ENCODE data around the gene VAMP5.
"Not testable (repeated sequence)": the region's sequence is repeated elsewhere in the genome, so short reads cannot be mapped to it uniquely, and the experiment has no call there.

Gene VAMP5

DNA sequence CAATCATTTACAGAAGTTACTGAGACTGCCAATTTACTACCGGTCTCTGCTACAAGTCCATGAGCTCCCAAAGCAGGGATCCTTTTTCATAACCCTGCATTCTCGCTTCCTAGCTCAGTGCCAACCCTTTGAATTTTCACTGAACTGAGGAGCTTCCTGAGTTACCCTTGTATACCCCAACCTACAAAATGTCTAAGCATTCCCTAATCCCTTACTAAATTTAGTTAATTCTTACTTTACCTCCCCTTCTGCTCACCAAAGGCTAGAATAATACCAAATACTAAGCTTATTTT is 35.7 kb upstream of the VAMP5 start:
- intact Hi-C loops (cut with DNase I): no loop called here
- no peak for DNase-seq

DNA sequence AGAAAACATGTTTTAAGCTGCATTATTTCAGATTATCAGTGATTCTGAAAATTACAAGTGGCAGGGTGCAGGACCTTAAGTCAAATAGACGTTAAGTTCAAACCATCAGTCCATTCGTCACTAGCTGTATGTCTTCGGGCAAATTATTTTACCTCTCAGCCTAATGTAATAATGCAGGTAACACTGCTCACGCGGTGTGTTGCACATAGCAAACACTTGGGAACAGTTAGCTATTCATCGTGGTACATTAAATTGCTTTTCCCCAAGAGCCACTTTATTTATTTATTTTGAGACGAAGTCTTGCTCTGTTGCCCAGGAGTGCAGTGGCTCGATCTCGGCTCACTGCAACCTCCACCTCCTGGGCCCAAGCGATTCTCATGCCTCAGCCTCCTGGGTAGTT is 35.1 kb upstream of the VAMP5 start:
- intact Hi-C loops (cut with DNase I): no loop called here
- no peak for DNase-seq

DNA sequence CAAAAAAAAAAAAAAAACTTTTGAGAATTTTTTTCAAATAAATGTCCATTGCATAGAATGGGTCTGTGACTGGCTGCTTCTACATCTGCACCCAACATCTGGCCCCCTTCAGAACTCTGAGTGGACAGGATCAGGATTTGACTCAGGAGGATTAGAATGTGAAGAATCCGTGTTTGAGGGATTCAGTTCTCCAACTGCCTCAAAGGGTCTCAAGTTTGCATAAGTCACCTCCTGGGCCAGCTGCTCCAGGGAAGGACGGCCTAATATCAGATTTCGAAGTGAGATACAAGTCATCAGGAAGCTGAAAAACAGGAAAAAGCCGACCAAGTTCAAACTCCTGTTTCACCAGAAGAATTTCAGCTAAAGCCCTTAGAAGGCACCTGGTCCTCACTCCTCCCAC is 34.4 kb upstream of the VAMP5 start:
- intact Hi-C loops (cut with DNase I): loop anchor here (10.0 kb wide), 1 partner anchor 225 kb away; the partner anchor contains the start of gene TGOLN2
- DNase-seq: no peak

DNA sequence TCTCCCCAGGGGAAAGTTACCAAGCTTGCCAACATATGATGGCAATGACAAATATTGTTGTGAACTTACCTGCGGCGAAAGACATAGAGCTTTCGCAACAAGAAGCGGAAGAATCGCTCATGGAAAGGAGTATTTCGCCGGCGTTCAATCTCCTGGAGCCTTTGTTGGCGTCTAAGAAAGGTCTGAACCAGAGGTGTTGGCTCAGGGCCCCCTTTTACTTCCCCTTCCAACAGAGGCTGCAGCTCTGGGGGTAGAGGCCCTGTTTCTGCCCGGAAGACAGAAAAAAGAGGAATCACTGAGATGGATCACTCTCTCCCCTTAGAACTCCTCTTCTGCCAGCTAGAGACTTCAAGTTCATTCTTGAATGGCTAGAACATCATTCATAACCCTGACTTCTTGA is 33.7 kb upstream of the VAMP5 start:
- peak in 13 of 42 donors; percentile 10 to 56 (median 30) for DNase-seq

DNA sequence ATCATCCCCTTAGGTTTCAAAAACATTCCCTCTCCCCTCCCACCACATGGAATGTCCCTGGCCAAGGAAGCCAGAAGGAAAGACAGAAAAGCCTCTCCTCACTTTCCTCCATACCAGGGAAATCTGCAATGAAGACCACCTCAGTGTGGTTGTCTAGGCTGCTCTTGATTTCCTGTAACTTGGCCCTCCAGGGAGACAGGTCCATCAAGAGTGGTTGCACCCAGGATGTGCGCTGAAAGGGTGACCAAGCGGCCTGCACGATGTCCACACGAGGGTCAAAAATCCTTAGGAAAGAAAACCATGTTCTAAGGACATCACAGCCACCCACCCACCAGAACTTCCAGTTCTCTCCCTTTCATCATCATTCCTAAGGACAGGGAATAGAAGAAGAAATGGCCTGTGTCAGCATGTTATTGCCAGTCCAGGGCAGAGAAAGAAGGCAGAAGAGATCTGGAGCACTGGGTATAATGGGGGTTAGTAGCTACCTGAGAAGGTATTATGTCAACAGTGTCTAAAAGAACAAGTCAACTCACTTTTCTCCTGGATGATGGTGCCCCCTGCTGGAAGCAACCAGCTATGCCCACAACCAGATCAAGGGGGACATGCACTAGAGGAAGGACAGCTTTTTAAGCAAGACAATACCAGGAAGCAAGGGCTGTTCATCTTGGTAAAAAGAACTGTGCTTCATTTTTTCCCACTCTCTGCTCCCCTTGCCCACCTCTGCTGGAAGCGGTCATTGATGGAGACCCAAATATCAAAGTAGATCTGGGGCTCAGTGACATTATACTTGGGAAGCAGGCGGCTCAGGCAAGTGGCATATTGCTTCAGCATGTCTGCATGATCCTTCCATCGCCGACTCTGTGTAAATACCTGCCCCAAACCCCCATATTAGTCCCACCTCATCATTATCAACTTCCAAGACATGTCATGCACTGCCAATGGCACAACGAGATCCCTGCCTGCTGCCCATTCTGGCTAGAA is 32.2 kb upstream of the VAMP5 start:
- intact Hi-C loops (cut with DNase I): loop anchor here (2.0 to 10.0 kb wide), 2 partner anchors 131 to 227 kb away; partner anchors contain the start of gene TGOLN2
- peak; percentile 59 to 96 (median 89) for DNase-seq

More for the DNA sequence above, 33.7 kb upstream of the VAMP5 start:
- intact Hi-C loops (cut with DNase I): loop anchor here (10.0 kb wide), 1 partner anchor 226 kb away; the partner anchor contains the start of gene TGOLN2

DNA sequence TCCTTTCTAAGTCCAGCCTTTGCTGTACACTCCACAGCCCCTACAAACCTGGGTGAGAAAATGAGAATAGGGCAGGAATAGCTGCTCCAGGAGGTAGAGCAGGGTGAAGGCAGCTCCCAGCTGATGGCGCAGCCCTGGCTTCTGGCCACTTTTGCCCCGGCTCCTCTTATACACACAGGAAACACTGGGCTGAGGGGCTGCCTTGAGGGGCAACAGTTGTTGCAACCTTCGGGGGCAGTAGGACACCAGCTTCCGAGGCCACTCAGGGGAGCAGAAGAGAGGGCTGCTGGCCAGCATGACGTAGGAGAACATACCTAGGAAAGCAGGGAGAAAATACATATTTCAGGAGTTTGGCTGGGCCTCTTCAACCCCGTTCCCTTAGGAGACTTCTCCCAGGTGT is 31.0 kb upstream of the VAMP5 start:
- intact Hi-C loops (cut with DNase I): loop anchor here (2.0 to 10.0 kb wide), 2 partner anchors 132 to 228 kb away; partner anchors contain the start of gene TGOLN2
- no peak for DNase-seq

DNA sequence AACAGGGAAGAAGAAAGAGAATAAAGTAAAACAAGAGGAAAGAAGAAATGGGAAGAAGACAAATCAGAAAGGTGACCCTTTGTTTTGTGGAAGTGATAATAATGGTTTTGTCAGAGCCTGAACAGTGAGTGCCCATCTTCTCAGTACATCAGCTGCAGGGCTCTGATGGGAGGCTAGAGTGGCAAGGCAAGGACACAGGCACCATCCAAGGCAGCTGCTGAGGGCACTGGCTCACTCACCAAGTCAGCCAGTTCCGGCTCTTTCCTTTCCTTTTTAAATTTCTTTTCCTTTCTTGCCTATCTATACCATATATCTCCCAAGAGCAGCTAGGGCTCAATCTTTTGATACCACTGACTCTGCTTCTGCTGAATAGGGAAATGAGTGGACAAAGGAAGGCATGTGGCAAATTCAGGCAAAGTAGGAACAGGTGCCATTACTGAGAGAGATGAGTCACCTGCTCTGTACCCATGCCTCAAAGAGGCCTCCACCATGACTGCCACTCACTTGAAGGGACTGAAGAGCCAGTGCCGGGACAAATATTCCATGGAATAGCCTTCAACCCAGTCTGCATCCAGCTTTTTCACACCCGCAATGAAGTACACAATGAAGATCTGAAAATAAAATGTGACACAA is 29.1 kb upstream of the VAMP5 start:
- intact Hi-C loops (cut with DNase I): loop anchor here (10.0 kb wide), 1 partner anchor 230 kb away; the partner anchor contains the start of gene TGOLN2
- no peak for DNase-seq

DNA sequence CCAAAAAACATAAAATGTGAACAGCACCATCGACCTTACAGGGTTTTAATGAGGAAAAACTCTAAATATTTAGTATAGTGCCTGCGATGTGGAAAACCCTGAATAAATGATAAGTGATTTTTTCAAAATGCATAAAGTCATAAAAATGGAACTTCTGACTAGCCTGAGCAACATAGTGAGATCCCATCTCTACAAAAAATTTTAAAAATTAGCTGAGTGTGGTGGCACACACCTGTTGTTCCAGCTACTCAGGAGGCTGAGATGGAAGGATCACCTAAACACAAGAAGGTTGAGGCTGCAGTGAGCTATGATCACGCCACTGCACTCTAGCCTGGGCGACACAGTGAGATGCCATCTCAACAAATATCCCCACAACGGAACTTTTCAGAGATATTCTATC is 27.1 kb upstream of the VAMP5 start:
- intact Hi-C loops (cut with DNase I): loop anchor here (10.0 kb wide), 1 partner anchor 232 kb away; the partner anchor contains the start of gene TGOLN2
- no peak for DNase-seq

DNA sequence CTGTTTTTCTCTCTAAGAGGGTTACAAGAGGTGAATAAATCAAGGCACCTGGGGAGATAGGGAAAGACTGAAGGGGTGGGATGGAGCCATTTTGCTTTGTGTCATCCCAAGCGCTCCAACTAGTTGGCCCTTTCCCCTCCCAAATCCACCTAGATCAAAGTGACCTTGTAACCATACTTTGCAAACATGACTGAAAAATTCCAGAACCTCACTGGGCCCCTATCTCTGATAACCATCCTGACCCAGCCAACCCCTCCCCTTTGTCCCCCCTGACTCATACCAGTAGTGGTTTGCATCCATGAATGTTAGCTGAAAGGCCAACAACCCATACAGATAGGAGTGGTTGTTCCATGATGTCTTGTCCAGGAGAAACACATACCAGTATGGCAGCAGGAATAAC is 26.1 kb upstream of the VAMP5 start:
- no peak for DNase-seq
- intact Hi-C loops (cut with DNase I): loop anchor here (10.0 kb wide), 1 partner anchor 233 kb away; the partner anchor contains the start of gene TGOLN2

DNA sequence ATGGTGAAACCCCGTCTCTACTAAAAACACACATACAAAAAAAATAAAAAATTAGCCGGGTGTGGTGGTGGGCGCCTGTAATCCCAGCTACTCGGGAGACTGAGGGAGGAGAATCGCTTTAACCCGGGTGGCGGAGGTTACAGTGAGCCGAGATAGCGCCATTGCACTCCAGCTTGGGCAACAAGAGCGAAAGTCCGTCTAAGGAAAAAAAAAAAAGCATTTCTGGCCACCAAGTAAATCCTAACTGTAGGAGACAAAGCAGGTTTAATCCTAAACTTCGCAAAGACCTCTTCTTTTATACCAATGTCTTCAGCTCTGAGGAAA is 23.9 kb upstream of the VAMP5 start:
- DNase-seq: not testable (repeated sequence)
- intact Hi-C loops (cut with DNase I): loop anchor here (5.0 kb wide), 1 partner anchor 37 kb away; the partner anchor contains the start of gene RNF181

DNA sequence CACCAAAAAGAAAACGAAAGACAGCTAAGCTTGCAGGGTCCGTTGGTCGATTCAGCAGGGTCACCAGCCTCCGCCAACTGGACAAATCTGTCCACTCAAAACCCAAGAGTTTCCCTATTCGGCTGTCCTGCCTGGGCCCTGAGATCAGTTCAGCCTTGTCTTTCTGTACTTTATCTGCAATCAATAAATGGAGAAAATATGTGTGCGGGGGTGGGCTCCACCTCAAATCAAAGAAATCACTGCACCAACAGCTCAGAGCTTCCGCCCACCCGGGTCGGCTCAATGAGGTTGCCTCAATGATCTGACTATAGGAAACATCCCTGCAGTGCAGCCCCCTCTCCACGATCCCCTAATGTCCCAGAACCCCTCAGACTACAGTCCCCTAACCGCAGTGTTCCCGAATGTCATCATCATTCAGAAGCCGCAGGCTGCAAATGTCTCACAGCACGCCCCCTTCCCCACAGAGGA is 23.4 kb upstream of the VAMP5 start:
- intact Hi-C loops (cut with DNase I): loop anchor here (5.0 kb wide), 1 partner anchor 36 kb away; the partner anchor contains the start of gene RNF181
- peak in 11 of 42 donors; percentile 11 to 43 (median 30) for DNase-seq

DNA sequence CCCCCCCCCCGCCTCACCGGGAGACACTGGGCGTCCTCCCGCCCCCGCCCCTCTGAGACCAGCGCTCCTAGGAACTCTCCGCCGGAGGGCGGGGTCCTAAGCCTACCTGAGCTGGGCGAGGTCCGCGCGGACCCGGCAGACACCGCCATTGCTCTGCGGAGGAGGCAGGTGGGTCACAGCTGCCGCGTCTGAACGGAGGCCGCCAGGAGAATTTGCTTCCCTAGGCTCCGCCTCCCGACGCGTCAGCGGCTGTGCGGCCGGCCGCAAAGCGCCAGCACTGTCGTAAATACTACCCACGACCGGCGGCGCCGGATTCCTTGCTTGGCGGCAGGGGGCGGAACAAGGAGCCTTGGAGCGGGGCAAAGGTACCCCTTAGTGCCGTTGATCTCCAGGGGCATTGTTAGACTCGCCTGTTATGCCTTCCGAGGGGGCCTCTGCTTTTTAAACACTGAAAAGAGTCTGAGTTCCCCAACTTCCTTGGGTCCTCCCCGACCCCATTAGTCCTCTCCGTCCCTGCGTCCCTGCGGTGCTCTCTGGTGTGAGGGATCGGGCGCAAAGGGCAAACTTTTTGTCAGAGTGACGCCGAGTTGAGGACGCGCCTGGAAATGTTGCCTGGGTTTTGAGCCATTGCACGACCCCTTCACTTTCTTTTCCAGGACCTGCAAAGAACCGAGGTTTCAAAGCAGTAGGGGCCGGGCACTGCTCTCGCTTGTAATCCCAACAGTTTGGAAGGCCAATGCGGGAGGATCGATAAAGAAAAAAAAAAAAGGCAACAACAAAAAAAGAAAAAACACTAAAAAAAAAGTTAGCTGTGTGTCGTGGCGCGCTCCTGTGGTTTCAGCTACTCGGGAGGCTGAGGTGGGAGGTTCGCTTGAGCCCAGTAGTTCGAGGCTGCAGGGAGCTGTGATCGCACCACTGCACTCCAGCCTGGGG is 22.7 kb upstream of the VAMP5 start, which contains the start of gene GGCX:
TSS of gene GGCX (minus strand) at position 214 of the 933 bp plus-strand sequence. CDS start at position 149, 65 bp downstream.
- peak; percentile 90 to 98 (median 96) for DNase-seq
- intact Hi-C loops (cut with DNase I): loop anchor here (5.0 kb wide), 1 partner anchor 36 kb away; the partner anchor contains the start of gene RNF181

DNA sequence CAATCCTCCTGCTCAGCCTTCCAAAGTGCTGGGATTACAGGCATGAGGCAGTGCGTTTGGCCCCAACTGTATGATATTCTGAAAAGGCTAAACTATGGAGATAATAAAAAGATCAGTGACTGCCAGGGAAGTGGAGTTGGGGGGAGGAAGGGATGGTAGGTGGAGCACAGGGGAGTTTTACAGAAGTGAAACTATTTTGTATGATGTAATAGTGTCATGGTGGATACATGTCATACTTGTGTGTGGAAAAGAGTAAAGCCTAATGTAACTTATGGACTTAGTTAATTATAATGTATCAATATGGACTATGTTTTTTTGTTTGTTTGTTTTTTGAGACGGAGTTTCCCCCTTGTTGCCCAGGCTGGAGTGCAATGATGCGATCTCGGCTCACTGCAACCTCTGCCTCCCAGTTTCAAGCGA is 20.1 kb upstream of the VAMP5 start:
- intact Hi-C loops (cut with DNase I): loop anchor here (5.0 kb wide), 1 partner anchor 33 kb away; the partner anchor contains the start of gene RNF181
- DNase-seq: no peak

DNA sequence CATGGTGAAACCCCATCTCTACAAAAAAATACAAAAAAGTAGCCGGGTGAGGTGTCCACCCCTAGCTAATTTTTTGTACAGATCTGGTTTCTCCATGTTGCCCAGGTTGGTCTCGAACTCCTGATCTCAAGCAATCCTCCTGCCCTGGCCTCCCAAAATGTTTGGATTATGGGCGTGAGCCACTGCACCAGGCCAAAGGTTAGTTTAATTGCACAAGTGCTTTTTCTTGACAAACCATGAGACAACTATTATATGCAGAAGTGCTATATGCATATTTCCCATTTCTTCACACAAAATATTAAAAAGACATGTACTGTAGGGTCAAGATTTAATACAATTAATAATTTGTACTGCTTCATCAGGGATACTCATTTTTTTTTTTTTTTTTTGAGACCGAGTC is 18.0 kb upstream of the VAMP5 start:
- no peak for DNase-seq
- intact Hi-C loops (cut with DNase I): no loop called here

DNA sequence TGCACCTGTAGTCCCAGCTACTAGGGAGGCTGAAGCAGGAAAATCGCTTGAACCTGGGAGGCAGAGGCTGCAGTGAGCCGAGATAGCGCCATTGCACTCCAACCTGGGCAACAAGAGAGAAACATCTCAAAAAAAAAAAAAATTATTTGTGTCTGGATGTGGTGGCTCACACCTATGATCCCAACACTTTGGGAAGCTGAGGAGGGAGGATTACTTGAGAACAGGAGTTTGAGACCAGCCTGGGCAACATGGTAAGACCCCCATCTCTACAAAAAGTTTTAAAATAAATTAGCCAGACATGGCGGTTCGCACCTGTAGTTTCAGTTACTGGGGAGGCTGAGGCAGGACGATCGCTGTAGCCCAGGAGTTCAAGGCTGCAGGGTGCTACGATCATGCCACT is 8.5 kb upstream of the VAMP5 start:
- intact Hi-C loops (cut with DNase I): no loop called here
- DNase-seq: no peak

DNA sequence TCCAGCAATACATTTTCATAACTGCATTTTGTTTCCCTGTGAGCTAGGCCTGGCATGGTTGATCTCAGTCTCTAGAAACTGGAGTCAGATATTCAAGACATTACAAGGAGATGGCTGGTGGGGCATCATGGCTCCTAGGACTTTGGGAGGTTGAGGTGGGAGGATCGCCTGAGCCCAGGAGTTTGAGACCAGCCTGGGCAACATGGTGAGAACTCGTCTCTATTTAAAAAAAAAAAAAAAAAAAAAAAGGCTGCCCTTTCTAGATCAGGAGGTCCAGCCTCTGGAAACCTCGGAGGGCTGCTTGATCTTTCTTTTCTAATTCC is 7.2 kb upstream of the VAMP5 start:
- intact Hi-C loops (cut with DNase I): no loop called here
- no peak for DNase-seq

DNA sequence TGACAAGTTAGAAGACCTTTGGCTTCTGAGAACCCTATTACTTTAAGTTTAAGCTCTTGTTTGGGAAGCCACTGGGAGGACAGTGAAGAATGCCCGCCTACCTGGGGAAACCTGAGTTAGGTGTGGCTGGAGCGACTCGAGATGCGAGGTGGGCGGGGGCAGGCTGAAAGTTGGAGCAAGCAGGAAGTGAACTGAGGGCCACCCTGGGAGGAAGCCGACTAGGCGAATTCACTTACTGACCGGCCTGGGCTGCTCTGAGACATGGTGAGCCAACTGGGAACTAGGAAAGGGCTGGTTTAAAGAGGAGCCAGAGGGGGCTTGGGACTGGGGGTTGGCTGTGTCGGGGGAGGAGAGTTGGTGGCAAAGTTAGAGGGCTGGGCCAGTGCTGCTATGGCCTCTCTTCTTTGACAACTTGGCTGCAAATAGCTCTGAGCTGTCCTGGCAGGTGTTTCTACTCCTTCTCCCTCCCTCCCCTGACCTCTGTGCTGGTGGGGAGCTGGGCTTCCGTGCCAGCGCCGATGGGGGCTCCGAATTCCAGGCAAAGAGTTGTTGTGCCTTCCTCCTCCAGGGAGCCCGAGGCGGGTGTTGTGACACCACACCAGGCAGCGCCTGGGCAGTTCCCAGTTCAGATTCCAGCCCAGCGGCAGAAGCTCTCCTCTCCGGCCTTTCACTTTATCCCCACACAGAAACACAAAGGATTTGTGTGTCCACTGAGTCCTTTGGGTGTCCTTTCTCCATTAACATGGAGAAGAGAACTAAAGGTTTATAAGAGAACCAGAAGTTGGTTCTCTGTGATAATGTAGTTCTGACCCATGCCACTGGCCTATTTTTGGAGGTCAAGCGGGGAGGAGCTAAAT is 6.6 kb upstream of the VAMP5 start, which contains the start of gene VAMP8:
TSS of gene VAMP8 (plus strand) at position 201 of the 857 bp plus-strand sequence. CDS start at position 262, 61 bp downstream.
- peak in 3 of 42 donors; percentile 26 to 53 (median 42) for DNase-seq
- intact Hi-C loops (cut with DNase I): no loop called here
